Activated CD4-positive, alpha-beta T cell treated with anti-CD3 and anti-CD28 coated beads for 48 hours (primary cell): ENCODE results near the gene STK32C.

ENCODE experiments used
- DNase-seq: peaks from one replicate; pipeline ENCODE4 v3.0.0-alpha.2; 2020

STK32C gene

DNA sequence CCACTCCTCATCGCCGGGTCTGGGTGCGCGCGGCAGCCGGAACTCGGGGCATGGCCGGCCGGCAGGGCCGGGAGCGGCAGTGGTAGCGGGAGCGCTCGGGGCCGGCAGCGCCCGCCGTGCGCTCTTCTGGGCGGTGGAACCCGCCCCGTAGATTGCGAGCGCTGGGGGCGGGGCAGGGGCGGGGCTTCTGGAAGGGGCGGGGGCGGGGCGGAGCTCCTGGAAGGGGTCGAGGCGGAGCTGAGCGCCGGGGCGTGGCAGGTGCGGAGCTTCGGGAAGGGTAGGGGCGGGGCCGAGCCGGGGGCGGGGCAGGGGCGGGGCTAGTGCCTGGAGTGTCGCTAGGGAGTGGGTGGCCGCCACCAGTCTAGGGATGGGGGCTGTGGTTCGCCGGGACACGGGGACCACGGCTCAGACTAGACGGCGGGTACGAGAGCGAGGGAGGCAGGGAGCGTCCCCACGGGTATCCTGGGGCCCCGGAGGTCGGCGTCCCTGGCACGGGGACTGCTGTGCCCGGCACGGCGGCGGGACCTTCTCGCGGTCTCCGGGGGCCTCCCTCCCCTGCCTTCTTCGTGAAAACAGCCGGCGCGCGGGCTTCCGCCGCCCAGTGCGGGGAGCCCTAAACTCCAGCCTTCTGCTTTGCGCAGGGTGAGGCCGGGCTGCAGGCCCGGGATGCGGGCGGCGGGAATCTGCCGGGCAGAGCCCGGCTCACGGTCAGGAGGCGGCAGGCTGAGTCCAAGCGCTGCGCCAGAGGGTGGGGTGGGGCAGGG, at the start of gene STK32C:
STK32C (minus strand) TSS at position 128 of the 764 bp plus-strand sequence; CDS start at position 11, 117 bp downstream.
- DNase-seq = peak; percentile 93

GRCh38 chr10:132356621-132357195, 49.0 kb upstream of the STK32C start:
- no peak for DNase-seq

DNA sequence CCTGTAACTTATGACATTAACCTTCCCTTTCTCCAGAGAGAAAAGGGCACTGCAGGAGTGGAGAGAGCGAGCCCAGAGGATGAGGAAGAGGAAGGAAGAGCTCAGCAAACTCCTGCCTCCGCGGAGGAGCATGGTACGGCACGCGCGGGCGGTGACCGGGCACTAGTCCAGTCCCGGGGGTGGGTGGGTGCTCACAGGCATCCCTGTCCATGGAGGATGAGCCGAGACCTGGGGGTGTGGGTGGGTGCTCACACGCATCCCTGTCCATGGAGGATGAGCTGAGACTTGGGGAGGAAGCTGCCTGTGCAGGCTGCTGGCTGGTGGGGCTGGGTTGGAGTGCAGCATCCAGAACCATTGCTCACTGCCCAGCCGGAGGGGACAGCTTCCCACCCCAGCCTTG, 48.0 kb upstream of the STK32C start:
- no peak for DNase-seq

DNA sequence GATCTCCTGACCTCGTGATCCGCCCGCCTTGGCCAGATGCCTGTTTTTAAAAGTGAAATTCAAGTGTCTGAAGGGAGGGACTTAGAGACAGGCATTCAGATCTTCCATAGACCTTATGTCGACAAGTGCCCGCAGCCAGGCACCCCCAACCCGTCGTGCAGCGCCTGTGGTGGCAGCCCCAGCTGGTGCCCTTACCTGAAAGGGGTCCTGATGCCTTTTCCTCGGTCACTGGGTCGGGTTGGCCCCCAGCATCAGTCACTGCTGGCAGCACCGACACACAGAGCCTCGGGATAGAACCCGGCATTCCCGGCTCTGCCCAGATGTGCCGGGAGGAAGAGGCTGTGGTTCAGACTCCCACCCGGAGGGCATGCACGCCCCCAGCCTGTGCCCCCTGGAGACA, 47.5 kb upstream of the STK32C start:
- no peak for DNase-seq

DNA sequence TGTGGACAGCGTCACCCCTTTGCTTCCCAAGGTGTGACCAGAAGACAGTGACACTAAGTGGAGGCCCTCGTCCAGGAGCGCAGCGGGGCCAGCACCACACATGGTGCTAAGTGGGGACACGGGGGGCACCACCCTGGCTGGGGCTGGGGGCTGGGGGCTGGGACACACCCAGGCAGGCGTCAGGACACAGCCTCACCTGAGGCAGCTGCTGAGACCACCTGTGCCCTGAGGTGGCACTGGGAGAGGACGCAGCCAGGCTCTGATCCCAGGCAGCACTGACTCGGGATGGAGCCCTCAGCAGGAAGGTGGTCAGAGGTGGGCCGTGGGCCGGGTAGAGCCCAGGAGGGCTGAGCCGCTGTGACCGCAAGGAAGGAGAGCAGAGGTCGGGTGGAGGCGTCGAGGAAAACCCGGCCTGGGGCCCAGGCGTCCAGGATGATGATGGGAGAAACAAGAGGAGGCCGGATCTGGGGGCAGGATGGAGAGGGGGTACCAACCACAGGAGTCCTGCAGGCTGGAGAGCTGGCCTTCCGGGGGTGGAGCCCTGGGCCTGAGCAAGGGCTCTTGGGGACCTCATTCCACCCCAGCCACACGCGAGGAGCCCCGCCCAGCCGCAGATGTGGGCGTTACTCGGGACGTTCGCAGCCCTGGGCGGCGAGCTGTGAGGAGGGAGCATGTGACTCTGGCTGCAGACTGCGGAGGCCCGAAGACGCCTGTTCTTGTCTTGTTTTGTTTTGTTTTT, 46.8 kb upstream of the STK32C start:
- DNase-seq = no peak

GRCh38 chr10:132353456-132354355, 46.0 kb upstream of the STK32C start:
- no peak for DNase-seq

- DNase-seq = peak; percentile 86
Measured at GRCh38 chr10:132352462-132353308, 44.9 kb upstream of the STK32C start.

- DNase-seq = no peak
Measured at GRCh38 chr10:132351611-132352010, 43.9 kb upstream of the STK32C start.

- no peak for DNase-seq
Measured at GRCh38 chr10:132350946-132351345, 43.2 kb upstream of the STK32C start.

DNA sequence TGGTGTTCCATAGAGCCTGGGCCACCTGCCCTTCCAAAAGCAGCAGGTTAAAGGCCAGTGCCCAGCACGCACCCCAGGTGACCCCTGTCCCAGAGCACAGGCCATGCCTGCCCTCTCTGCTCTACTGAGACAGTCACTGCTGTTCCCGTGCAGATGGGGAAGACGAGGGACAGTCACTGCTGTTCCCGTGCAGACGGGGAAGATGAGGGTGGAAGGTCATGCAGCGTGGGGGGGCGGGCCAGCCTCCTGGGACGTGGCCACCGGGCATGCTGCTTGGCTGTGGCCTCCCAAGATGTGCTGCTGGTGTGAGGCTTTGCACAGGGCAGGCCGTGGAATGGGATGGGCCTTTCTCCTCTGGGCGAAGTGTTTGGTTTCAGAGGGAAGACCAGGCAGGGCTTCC, 42.6 kb upstream of the STK32C start:
- no peak for DNase-seq

- DNase-seq = no peak
Measured at GRCh38 chr10:132349766-132350165, 42.0 kb upstream of the STK32C start.

GRCh38 chr10:132347931-132348267, 40.1 kb upstream of the STK32C start:
- DNase-seq = no peak

DNA sequence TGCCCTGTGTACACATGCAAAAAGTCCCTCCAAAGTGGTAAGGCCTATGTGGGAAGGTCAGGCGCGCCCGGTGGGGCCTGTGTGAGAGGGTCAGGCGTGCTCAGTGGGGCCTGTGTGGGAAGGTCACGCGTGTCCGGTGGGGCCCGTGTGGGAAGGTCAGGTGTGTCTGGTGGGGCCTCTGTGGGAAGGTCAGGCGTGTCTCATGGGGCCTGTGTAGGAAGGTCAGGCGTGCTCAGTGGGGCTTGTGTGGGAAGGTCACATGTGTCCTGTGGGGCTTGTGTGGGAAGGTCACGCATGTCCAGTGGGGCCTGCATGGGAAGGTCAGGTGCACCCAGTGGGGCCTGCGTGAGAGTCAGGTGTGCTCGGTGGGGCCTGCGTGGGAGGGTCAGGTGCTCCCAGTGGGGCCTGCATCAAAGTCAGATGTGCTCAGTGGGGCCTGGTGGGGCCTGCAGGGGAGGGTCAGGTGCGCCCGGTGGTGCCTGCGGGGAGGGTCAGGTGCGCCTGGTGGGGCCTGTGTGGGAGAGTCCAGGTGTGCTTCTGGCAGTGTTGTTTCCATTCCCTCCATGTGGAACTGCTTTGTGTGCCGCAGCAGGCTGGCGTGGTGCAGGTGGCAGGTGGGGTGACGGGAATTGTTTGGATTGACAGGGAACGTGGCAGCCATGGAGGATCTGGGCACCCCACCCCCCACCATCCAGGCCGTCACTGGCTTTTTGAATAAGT, 39.6 kb upstream of the STK32C start:
- DNase-seq = no peak

DNA sequence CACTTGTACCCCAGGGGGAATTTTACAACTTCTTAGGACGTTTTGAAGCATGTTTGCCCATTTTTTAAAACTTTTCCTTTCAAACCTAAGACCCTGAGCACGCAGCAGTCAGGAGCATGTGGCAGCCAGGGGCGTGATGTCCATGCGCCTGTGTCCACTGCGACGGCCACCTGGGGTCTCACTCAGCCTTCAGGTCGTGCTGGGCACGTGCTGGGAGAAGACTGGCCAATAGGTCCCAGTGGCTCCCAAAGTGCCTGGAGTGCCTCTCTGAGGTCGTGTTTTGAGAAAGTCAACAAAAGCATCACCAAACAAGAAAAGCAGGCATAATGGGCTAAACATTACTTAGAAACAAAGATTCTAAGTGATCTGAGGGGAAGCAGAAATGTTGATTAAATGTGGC, 39.1 kb upstream of the STK32C start:
- DNase-seq = no peak

- DNase-seq = no peak
Measured at GRCh38 chr10:132345345-132345744, 37.6 kb upstream of the STK32C start.

DNA sequence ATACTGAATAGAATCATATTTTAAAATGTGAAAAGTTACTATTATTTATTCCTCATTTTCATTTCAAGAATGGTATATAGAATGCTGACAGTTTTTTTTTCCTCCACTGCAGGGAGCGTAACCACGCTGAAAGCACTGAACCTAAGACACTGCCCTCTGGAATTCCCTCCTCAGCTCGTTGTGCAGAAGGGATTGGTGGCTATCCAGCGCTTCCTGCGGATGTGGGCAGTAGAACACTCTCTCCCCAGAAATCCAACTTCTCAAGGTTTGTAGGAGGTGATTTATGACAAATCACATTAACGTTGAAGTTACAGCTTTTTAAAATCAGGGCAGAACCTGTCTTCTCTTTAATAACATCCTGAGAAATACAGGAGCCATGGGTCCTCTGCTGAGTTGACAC, 36.6 kb upstream of the STK32C start:
- DNase-seq = no peak

- no peak for DNase-seq
Measured at GRCh38 chr10:132342553-132342952, 34.8 kb upstream of the STK32C start.

- no peak for DNase-seq
Measured at GRCh38 chr10:132341781-132342180, 34.0 kb upstream of the STK32C start.

- no peak for DNase-seq
Measured at GRCh38 chr10:132341017-132341416, 33.3 kb upstream of the STK32C start.

DNA sequence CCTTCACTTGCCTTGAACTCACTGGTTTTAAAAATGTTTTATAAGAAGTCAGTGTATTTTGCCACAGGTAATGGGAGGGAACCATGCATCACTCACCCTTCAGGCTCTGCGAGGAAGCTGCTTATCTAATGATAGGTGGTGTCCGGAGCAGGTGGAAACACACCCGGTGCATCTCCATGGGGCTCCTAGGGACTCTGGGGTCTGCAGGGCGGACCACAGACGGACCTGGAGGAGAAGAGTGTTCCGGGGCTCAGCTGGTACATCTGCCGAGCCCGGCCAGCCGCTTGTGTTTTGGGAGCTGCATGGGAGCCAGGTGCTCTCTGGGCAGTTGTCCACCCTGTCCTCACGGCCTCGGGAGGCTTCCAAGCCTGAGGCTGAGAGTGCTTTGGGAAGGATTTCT, 31.5 kb upstream of the STK32C start:
- no peak for DNase-seq

DNA sequence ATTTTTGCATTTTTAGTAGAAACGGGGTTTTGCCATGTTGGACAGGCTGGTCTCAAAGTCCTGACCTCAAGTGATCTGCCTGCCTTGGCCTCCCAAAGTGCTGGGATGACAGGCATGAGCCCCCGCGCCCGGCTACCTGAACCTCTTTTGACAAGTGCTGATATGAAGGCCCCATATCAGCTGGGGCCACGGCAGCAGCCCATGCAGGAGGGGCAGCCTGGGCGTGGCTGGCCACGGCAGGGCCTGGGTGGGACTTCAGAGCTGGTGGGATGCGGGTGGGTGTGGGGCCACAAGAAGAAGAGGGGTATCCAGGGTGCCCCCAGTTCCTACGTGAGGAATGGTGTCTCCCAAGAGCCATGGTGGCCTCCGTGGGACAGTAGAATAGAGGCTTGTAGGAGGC, 31.1 kb upstream of the STK32C start:
- DNase-seq = no peak
